Ovary (tissue), 9 donors: ENCODE results near the gene YIPF1. TPM values are rescaled to one million over a fixed set of nuclear protein-coding genes. Genes with fewer than 3 reads are reported as not detected.

Source experiments
- DNase-seq, 5 donors: peaks; one replicate each; pipeline ENCODE4 v3.0.0-alpha.2; 2019 to 2020
- H3K27ac ChIP-seq, 2 donors: fragments of 200-600 bp; one replicate each; pipeline versions ENCODE4 v1.5.1 to v1.8.0; 2019 to 2022
- H3K27me3 ChIP-seq: fragments of 200-600 bp; one replicate; pipeline ENCODE4 v1.8.0; 2022
- H3K36me3 ChIP-seq: fragments of 200-600 bp; sonication (generic); one replicate; pipeline ENCODE4 v1.5.1; 2019
- H3K4me1 ChIP-seq: one replicate; pipeline ENCODE4 v1.8.1; 2013; ENCODE audit warnings: mild to moderate bottlenecking, moderate library complexity; ENCODE audit not compliant: insufficient read depth
- H3K4me3 ChIP-seq: fragments of 200-600 bp; sonication (generic); one replicate; pipeline ENCODE4 v1.5.1; 2017
- H3K9me3 ChIP-seq, 2 donors: fragments of 200-600 bp in 1 of 2; sonication (generic) in 1 of 2; one replicate each; pipeline versions ENCODE4 v1.5.1 to v1.8.1; 2013 to 2019; ENCODE audit warnings: mild to moderate bottlenecking in 1 of 2, moderate library complexity in 1 of 2
- EP300 ChIP-seq: sonication (generic); formaldehyde crosslinking; IDR thresholded peaks from one replicate; pipeline ENCODE4 v1.6.1; 2017; ENCODE audit warnings: antibody characterized with exemption
- POLR2A ChIP-seq: fragments of 450-650 bp; IDR thresholded peaks from one replicate; pipeline ENCODE4 v1.6.1; 2017; ENCODE audit warnings: antibody characterized with exemption, mild to moderate bottlenecking, moderate library complexity
- WGBS, 3 donors: extraction: QIAGEN DNeasy Blood & Tissue Kit in 1 of 3; methylation state at CpG; one replicate each; pipeline versions ENCODE4 v1.1.5 to v1.1.7; 2013 to 2017; 5-methylcytosine and 5-hydroxymethylcytosine counted together
- intact Hi-C, 4 donors: fragments of 100-400 bp; cut with DNase I; formaldehyde crosslinking; loops; one replicate each; pipeline versions ENCODE4 v1.11.0 to v1.15.1; 2022 to 2023
- polyA plus RNA-seq, 2 donors: library from polyadenylated mRNA; stranded (reverse); fragments of 200-250 nt in 1 of 2; fragments of 350-450 nt in 1 of 2; fragmentation: Illumina TruSeq in 1 of 2; extraction: RNeasy Lipid Tissue Mini Kit (QIAGEN cat#74804) in 1 of 2; gene quantifications; one replicate each; pipeline ENCODE4 v1.2.3, GENCODE V29; 2013 to 2014
- total RNA-seq, 7 donors: library from RNA; depleted of rRNA in 2 of 7; stranded (reverse); fragments of >200 nt in 2 of 7; fragmentation: NEBNext Ultra II Directional in 3 of 7; extraction: Animal tissue kit (Norgen Biotek cat#: 25700) in 3 of 7; gene quantifications; one replicate each; pipeline versions ENCODE4 v1.1.0 to v1.2.4, GENCODE V29; 2016 to 2023
- TF ChIP-seq, protein P1 (sequence below), 3 donors: fragments of 450-650 bp in 2 of 3; fragments of 200-600 bp in 1 of 3; IDR thresholded peaks; one replicate each; pipeline versions ENCODE4 v1.5.1 to v1.8.0; 2016 to 2022; ENCODE audit warnings: antibody characterized with exemption in 3 of 3, mild to moderate bottlenecking in 1 of 3
- donor health status: DM: no; HTN: no; CAD: no; lungs with moderate emphysema.
- donor health status: DM: no; HTN: no; CAD: no.
- donor health status: Bipolar disorder and iron deficiency.
- donor health status: DM: yes; HTN: yes; CAD: no.
- donor health status: DM: no; HTN: no; CAD: no.
- donor health status: DM: yes; HTN: yes; CAD: no.

The YIPF1 gene
- total and polyA plus RNA-seq, 9 donors, result 11.5 to 47.8 (median 18.3) TPM

GRCh38 chr1:53919675-53920066 lies 30.1 kb upstream of the YIPF1 start:
- 93 to 96% (median 94%) methylated on average over 3 of the region's 3 CpGs for WGBS, 3 donors

GRCh38 chr1:53918343-53918742 lies 28.7 kb upstream of the YIPF1 start:
- Histone ChIP-seq H3K36me3 (no peaks in the 10 kb centered on the region), H3K27me3 (no peaks in the 10 kb centered on the region), H3K27ac (no peak overlapping the region), H3K9me3 (no peaks in the 10 kb centered on the region), H3K4me3 (no peak overlapping the region), H3K4me1 (no peaks in the 10 kb centered on the region)
- TF ChIP-seq, protein P1, sequence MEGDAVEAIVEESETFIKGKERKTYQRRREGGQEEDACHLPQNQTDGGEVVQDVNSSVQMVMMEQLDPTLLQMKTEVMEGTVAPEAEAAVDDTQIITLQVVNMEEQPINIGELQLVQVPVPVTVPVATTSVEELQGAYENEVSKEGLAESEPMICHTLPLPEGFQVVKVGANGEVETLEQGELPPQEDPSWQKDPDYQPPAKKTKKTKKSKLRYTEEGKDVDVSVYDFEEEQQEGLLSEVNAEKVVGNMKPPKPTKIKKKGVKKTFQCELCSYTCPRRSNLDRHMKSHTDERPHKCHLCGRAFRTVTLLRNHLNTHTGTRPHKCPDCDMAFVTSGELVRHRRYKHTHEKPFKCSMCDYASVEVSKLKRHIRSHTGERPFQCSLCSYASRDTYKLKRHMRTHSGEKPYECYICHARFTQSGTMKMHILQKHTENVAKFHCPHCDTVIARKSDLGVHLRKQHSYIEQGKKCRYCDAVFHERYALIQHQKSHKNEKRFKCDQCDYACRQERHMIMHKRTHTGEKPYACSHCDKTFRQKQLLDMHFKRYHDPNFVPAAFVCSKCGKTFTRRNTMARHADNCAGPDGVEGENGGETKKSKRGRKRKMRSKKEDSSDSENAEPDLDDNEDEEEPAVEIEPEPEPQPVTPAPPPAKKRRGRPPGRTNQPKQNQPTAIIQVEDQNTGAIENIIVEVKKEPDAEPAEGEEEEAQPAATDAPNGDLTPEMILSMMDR (IDR thresholded peaks at IDR 0.05), result no peak
- WGBS, 3 donors, result 77 to 89% (median 84%) methylated on average over 5 of the region's 5 CpGs
- intact Hi-C loops, result no loop called here
- no peak for DNase-seq

More at GRCh38 chr1:53919675-53920066, 30.1 kb upstream of the YIPF1 start:
- Histone ChIP-seq H3K4me1 (no peaks in the 10 kb centered on the region), H3K27ac (no peak overlapping the region), H3K27me3 (no peaks in the 10 kb centered on the region), H3K36me3 (no peaks in the 10 kb centered on the region), H3K4me3 (no peak overlapping the region), H3K9me3 (no peaks in the 10 kb centered on the region)
- no peak for DNase-seq
- intact Hi-C loops, result no loop called here
- TF ChIP-seq POLR2A (no peak), EP300 (no peak)
- TF ChIP-seq, protein P1 (IDR thresholded peaks at IDR 0.05), result no peak

DNA sequence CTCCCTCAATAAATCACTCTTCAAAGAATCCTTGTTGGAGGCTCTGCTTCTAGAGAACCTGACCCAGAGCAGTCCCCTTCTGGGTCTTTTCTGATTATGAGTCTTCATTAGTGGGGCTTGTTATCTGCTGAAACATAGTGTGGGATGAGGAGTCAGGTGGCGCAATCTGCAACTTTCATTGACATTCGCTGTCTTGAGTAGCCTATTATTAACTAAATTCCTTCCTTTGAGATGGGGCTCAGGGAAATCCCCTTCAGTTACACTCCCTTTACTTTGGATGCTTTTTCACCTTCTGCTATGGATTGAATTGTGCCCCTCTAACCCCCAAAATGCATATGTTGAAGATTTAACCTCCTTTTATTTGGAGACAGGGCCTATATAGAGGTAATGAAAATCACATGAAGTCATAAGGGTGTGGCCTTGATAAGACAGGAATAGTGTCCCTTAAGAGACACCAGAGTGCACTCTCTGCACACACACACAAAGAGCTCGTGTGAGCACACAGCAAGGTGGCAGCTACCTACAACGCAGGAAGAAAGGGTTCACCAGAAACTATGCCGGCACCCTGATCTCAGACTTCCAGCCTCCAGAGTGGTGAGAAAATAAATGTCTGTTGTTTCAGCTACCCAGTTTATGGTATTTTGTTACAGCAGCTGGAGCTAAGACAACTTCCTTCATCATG lies 23.9 kb upstream of the YIPF1 start:
- no peak for DNase-seq
- 77 to 81% (median 81%) methylated on average over 5 of the region's 5 CpGs for WGBS, 3 donors

DNA sequence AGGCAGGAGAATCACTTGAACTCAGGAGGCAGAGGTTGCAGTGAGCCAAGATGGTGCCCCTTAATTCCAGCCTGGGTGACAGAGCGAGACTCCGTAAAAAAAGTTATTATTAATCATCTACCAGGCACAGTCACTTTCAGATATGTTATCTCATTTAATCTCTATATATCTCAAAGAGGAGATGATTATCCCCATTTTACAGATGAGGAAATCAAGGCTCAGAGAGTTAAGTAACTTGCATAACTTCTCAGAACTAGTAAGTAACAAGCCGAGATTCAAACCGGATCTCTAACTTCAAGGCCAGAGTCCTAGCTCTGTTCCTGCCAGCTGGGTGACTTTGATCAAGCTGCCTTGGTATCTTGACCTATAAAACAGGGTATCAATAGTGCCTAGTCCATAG lies 21.8 kb upstream of the YIPF1 start:
- DNase-seq, result no peak
- Histone ChIP-seq H3K4me3 (no peak overlapping the region), H3K9me3 (no peaks in the 10 kb centered on the region), H3K36me3 (no peaks in the 10 kb centered on the region), H3K4me1 (no peaks in the 10 kb centered on the region), H3K27me3 (no peaks in the 10 kb centered on the region), H3K27ac (no peak overlapping the region)
- TF ChIP-seq, protein P1 (IDR thresholded peaks at IDR 0.05), result no peak
- intact Hi-C loops, result no loop called here
- WGBS, 3 donors, result 90 to 91% (median 90%) methylated on average over 4 of the region's 4 CpGs

More for the DNA sequence above, 23.9 kb upstream of the YIPF1 start:
- intact Hi-C loops, result no loop called here
- TF ChIP-seq, protein P1 (IDR thresholded peaks at IDR 0.05), result no peak
- TF ChIP-seq POLR2A (no peak), EP300 (no peak)
- no peak overlapping the region for H3K4me3 ChIP-seq
- H3K27ac ChIP-seq, result no peak overlapping the region
- no peaks in the 10 kb centered on the region for H3K27me3 ChIP-seq
- H3K36me3 ChIP-seq, result no peaks in the 10 kb centered on the region
- no peaks in the 10 kb centered on the region for H3K9me3 ChIP-seq
- H3K4me1 ChIP-seq, result no peaks in the 10 kb centered on the region
